Measurements from ENCODE around the gene ASIC2. TPM values are rescaled to one million over a fixed set of nuclear protein-coding genes. Genes with fewer than 3 reads are reported as not detected.

The ASIC2 gene
- total and polyA plus RNA-seq, 7 donors: 0.01 TPM; not detected in 6

GRCh38 chr17:33145941-33146340 lies 147.2 kb downstream of the ASIC2 start:
- no peak overlapping the region for H3K4me3 ChIP-seq
- WGBS, 3 donors: 62 to 72% (median 68%) methylated on average over 4 of the region's 4 CpGs
- intact Hi-C loops (cut with DNase I): no loop called here
- no peaks in the 10 kb centered on the region for H3K36me3 ChIP-seq (ENCODE audit: insufficient read depth in 1 of 2, low read depth in 1 of 2)
- no peak for TF ChIP-seq CTCF (IDR thresholded peaks at IDR 0.05)
- H3K9me3 ChIP-seq: no peaks in the 10 kb centered on the region
- no peak overlapping the region for H3K27ac ChIP-seq
- no peaks in the 10 kb centered on the region for H3K4me1 ChIP-seq
- ATAC-seq (no peak), DNase-seq (no peak)
- peaks cover 0 to under 1% (median 0%) of the 10 kb centered on the region in 3 donors for H3K27me3 ChIP-seq (ENCODE audit: insufficient read depth in 3 of 3, low read length in 2 of 3)

DNA sequence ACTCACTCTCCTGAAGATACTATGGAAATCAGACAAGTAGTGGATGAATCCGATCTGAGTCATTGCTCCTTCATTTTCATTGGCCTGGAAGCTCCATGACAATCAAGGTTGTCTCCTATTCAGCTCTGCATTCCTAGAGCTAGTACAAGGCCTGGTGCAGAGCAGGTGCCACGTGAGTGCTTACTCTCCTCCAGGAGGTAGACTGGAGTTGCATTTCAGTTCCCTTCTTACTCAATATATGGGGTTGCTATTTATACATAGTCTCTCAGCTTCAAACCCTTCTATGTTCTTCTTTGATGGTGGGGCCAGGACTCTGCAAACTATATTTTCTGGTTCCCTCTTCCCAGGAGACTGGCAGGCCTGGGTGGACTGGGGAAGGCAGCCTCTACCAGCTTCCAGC lies 148.3 kb downstream of the ASIC2 start:
- Histone ChIP-seq H3K9me3 (no peaks in the 10 kb centered on the region), H3K36me3 (ENCODE audit: insufficient read depth in 1 of 2, low read depth in 1 of 2) (no peaks in the 10 kb centered on the region), H3K4me3 (no peak overlapping the region), H3K27ac (no peak overlapping the region), H3K27me3 (ENCODE audit: insufficient read depth in 3 of 3, low read length in 2 of 3) (peaks cover 0 to 3% (median 0%) of the 10 kb centered on the region in 3 donors), H3K4me1 (no peaks in the 10 kb centered on the region)
- peak in 3 of 4 donors; percentile 53 to 76 (median 68) for ATAC-seq
- no peak for TF ChIP-seq CTCF (IDR thresholded peaks at IDR 0.05)
- DNase-seq: no peak
- 52 to 69% (median 62%) methylated on average over 2 of the region's 2 CpGs for WGBS, 3 donors
- intact Hi-C loops (cut with DNase I): no loop called here

GRCh38 chr17:33142705-33143299 lies 150.3 kb downstream of the ASIC2 start:
- H3K27ac ChIP-seq: no peak overlapping the region
- H3K27me3 ChIP-seq (ENCODE audit: insufficient read depth in 3 of 3, low read length in 2 of 3): peaks cover 0 to 3% (median 0%) of the 10 kb centered on the region in 3 donors
- no peak overlapping the region for H3K4me3 ChIP-seq
- intact Hi-C loops (cut with DNase I): no loop called here
- no peak for ATAC-seq
- no peak for DNase-seq
- no peaks in the 10 kb centered on the region for H3K4me1 ChIP-seq
- no peaks in the 10 kb centered on the region for H3K9me3 ChIP-seq
- no peak for TF ChIP-seq CTCF (IDR thresholded peaks at IDR 0.05)
- no peaks in the 10 kb centered on the region for H3K36me3 ChIP-seq (ENCODE audit: insufficient read depth in 1 of 2, low read depth in 1 of 2)
- WGBS, 3 donors: 59 to 61% (median 60%) methylated on average over 3 of the region's 3 CpGs

- no peak overlapping the region for H3K4me3 ChIP-seq
- no peak for TF ChIP-seq CTCF (IDR thresholded peaks at IDR 0.05)
- 21 to 28% (median 26%) methylated on average over 4 of the region's 4 CpGs for WGBS, 3 donors
- H3K27me3 ChIP-seq (ENCODE audit: insufficient read depth in 3 of 3, low read length in 2 of 3): peaks cover 0 to 3% (median 0%) of the 10 kb centered on the region in 3 donors
- H3K9me3 ChIP-seq: no peaks in the 10 kb centered on the region
- H3K4me1 ChIP-seq: no peaks in the 10 kb centered on the region
- ATAC-seq: no peak
- intact Hi-C loops (cut with DNase I): no loop called here
- no peaks in the 10 kb centered on the region for H3K36me3 ChIP-seq (ENCODE audit: insufficient read depth in 1 of 2, low read depth in 1 of 2)
- H3K27ac ChIP-seq: no peak overlapping the region
- DNase-seq: no peak
Measured at GRCh38 chr17:33140413-33141099, 152.5 kb downstream of the ASIC2 start.
